LNCaP clone FGC (cell line): ENCODE data around the gene RPS6KA4.

ENCODE experiments used
- DNase-seq: peaks from one replicate; pipeline ENCODE4 v3.0.0-alpha.2; 2011; ENCODE audit warnings: low read depth
- H3K4me3 ChIP-seq: 2 replicates; pipeline ENCODE4 v1.5.1; 2011; ENCODE audit warnings: mild to moderate bottlenecking, low read depth, low read length, control low read depth
- TF ChIP-seq, protein P1 (sequence below): IDR thresholded peaks from 2 replicates; pipeline ENCODE4 v1.5.1; 2012; ENCODE audit warnings: mild to moderate bottlenecking; ENCODE audit not compliant: control insufficient read depth, insufficient read depth; ENCODE audit errors: extremely low read depth

The RPS6KA4 gene

GRCh38 chr11:64339286-64339685 is 19.7 kb upstream of the RPS6KA4 start:
- no peak for DNase-seq
- TF ChIP-seq, protein P1, sequence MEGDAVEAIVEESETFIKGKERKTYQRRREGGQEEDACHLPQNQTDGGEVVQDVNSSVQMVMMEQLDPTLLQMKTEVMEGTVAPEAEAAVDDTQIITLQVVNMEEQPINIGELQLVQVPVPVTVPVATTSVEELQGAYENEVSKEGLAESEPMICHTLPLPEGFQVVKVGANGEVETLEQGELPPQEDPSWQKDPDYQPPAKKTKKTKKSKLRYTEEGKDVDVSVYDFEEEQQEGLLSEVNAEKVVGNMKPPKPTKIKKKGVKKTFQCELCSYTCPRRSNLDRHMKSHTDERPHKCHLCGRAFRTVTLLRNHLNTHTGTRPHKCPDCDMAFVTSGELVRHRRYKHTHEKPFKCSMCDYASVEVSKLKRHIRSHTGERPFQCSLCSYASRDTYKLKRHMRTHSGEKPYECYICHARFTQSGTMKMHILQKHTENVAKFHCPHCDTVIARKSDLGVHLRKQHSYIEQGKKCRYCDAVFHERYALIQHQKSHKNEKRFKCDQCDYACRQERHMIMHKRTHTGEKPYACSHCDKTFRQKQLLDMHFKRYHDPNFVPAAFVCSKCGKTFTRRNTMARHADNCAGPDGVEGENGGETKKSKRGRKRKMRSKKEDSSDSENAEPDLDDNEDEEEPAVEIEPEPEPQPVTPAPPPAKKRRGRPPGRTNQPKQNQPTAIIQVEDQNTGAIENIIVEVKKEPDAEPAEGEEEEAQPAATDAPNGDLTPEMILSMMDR: no peak
- no peak overlapping the region for H3K4me3 ChIP-seq

DNA sequence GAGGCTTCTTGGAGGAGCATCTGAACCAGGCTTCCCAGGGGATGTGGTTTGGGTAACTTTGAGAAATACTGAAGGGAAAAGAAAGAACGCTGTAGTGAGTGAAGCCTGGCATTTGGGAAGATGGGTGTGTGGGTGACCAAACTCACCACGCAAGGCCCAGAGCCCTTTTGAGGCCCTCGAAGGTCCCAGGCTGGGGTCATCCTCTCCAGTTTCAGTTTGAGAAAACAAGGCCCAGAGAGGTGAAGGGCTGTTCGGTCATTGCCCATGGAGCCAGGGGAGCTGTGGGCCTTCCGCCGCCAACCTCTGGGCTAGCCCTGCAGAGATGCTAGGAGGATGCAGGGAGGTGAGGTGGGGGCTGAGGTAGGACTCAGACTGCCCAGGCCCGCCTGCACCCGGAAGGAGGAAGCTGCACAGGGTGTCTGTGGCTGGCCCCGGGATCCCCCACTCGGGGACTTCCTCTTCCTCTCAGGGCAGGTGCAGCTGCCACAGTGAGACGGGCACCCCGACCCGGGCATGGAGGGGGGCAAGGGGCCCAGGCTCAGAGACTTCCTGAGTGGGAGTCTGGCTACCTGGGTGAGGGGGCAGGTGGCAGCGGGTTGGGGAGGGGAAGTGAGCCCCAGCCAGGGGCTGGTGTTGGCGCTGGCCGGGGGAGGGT is 19.1 kb upstream of the RPS6KA4 start, which contains the start of gene CCDC88B:
TSS of gene CCDC88B (plus strand) at position 451 of the 655 bp plus-strand sequence. CDS start at position 514, 63 bp downstream.
- TF ChIP-seq, protein P1: no peak
- DNase-seq: no peak
- no peak within 1 kb of the TSS for H3K4me3 ChIP-seq

DNA sequence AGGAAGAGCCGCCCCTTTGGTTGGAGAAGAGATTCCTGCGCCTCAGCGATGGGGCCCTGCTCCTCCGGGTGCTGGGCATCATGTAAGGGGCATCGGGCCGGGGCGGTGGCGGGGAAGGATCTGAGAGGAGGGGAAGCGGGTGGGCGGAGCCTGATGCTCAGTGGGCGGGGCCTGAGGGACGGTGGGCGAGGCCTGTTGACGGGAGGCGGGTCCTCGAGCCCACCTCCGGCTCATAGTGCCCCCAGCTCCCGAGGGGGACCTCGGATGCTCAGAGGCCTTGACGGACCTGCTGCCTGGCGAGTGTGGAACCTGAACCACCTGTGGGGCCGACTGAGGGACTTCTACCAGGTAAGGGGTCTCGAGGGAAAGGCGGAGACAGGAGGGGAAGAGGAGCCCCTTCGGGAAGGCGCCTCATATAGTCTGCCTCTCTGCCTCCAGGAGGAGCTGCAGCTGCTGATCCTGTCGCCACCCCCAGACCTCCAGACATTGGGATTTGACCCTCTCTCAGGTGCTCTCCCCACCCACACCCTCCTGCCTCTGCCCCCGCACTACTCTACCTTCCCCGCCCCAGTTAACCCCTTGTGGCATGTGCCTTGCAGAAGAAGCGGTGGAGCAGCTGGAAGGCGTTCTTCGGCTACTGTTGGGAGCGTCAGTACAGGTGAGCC is 18.2 kb upstream of the RPS6KA4 start:
- DNase-seq: no peak
- H3K4me3 ChIP-seq: no peak overlapping the region
- TF ChIP-seq, protein P1: no peak

DNA sequence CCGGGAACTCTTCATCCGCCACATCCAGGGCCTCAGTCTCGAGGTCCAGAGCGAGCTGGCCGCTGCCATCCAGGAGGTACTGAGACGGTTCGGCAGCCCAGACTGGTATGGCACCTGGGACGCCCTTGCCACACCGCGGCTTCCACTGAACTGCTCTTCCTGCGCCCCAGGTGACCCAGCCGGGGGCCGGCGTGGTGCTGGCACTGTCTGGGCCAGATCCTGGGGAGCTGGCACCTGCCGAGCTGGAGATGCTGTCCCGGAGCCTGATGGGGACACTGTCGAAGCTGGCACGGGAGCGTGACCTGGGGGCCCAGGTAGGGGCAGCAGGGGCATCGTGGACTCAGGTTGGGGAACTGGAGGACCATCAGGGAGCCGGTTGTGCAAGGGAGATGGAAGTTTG is 17.5 kb upstream of the RPS6KA4 start:
- H3K4me3 ChIP-seq: no peak overlapping the region
- TF ChIP-seq, protein P1: no peak
- no peak for DNase-seq

DNA sequence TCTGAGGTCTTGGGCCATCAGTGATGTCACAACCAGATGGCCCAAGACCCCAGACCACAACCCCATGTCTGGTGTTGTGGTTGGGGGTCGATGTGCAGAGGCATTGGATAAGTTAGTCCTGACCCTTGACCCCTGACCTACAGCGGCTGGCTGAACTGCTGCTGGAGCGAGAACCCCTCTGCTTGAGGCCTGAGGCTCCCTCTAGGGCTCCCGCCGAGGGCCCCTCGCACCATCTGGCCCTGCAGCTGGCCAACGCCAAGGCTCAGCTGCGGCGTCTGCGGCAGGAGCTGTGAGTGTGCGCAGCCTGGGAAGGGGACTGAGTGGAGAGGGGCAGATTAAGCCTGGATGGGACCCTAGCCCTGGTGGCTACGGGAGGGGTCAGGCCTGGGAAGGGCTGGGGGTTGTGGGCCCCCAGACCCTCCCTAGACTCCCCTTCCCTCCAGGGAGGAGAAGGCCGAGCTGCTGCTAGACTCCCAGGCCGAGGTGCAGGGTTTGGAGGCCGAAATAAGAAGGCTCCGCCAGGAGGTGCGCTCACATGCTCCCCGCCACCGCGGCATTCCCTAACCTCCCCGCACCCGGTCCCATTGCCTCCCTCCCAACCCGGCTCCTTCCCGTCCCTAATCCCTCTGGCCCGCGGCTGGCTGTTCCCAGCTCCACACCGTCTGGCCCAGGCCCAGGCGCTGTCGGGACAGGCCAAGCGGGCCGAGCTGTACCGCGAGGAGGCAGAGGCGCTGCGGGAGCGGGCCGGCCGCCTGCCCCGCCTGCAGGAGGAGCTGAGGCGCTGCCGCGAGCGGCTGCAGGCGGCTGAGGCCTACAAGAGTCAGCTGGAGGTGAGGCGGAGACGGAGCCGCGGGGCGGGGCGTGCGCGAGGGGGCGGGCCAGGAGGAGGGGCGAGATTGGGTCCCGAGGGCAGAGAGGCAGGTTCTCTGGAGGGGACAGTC is 16.8 kb upstream of the RPS6KA4 start:
- peak; percentile 80 for DNase-seq
- peak overlapping the region; percentile 50 for H3K4me3 ChIP-seq
- TF ChIP-seq, protein P1: peak; percentile 69

DNA sequence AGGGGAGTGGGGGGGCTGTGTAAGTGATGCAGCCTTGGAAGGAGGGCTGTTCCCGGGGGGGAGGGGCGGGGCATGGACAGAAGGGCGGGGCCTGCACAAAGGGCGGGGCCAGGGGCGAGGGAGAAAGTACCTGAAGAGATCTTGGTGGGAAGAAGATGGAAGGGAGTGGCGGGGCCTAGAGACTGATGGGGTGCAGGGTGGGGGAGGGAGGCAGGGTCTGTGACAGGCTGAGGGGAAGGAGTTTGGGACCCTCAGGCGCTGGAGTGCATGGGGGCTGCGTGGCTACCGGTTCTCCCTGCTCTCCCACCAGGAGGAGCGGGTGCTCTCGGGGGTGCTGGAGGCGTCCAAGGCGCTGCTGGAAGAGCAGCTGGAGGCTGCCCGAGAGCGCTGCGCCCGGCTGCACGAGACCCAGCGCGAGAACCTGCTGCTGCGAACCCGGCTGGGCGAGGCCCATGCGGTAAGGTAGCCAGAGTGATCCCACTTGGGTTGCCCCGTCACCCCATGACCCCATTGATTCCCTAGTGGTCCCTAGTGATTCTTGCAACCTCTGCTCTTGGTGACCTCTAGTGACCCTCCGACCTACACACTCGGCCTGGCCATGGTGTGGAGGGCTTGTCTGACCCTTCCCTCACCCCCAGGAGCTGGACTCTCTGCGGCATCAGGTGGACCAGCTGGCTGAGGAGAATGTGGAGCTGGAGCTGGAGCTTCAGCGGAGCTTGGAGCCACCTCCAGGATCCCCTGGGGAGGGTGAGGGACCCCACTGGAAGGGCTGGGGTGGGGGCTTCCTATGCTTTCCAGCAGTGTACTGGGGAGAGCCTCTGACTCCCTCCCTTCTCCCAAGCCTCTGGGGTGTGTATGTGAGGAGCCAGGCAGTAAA is 15.9 kb upstream of the RPS6KA4 start:
- no peak overlapping the region for H3K4me3 ChIP-seq
- TF ChIP-seq, protein P1: no peak
- DNase-seq: no peak
